HG02571 (cell line): Measurements from ENCODE around the gene RTN4R.
"Not testable (repeated sequence)": the region's sequence is repeated elsewhere in the genome, so short reads cannot be mapped to it uniquely, and the experiment has no call there.

ENCODE experiments used
- ATAC-seq: cut with Tn5 transposase; IDR thresholded peaks from one replicate; pipeline ENCODE4 v1.9.1; 2021; ENCODE audit warnings: mild to moderate bottlenecking, moderate library complexity; ENCODE audit not compliant: unreplicated experiment

The RTN4R gene

DNA sequence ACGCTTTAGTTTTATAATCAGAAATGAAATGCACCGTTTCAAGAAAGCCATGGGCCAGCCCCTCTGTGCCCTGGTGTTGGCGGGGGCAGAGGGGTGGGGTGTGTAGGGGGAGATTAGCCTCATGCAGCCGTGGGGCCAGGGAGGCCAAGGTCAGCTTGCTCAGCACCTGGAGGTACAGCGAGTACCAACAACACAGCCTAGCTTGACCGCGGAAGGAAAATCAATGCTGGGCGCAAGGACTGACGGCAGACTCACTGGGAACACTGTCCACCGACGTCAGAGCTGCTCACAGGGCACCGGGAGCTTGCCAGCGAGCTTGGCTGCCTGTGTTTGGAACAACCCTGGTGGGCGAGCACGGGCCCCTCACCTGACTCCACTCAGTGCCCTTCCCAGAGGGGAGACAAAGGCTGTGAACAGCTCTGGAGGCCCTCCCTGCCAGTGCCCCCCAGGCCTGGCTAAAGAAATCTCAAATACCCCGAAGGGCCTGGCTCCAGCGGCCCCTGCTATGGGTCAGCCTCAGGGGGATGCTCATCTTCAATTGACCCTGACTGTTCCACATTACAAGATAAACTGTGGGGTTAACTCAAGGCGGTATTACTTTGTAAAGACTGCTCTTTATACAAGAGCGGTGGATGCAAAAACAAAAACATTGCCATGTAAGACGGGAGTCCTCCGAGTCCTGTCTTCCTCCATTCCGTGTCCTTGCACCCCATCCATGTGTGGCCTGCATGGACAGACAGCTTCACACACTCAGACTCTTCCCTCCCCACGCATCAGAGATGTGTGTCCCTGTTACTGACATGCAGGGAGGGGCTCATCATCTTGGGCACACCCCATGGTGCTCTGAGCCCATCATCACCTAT lies 21.3 kb upstream of the RTN4R start:
- ATAC-seq = not testable (repeated sequence)

DNA sequence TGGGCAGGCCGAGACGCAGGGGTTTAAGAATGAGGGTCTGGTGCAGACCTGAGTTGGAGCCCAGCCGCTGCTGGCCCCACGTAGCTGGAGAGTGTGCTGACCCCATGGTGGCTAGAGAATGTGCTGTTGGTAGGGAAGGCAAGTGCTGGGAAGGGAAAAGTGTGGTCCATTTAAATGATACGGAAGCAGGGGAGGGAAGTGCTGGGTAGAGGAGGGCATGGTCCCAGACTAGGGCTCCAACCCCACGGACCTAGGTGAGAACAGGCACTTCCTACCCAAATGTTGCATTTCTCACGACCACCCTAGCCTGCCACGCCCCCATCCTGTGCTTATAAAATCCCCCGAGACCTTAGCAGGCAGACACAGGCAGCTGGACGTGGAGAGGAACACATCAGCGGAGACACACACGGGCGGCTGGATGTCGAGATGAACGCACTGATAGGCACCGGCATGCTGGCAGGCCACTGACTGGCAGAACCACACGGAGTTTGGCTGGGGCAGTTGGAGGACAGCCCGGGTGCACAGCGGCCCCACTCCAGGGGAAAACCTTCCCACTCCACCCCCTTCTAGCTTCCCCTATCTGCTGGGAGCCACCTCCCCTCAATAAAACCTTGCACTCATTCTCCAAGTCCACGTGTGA lies 18.8 kb upstream of the RTN4R start:
- ATAC-seq = not testable (repeated sequence)

GRCh38 chr22:20286312-20286660 lies 18.2 kb upstream of the RTN4R start:
- not testable (repeated sequence) for ATAC-seq

- ATAC-seq = not testable (repeated sequence)
Measured at GRCh38 chr22:20285473-20286311, 17.6 kb upstream of the RTN4R start.

DNA sequence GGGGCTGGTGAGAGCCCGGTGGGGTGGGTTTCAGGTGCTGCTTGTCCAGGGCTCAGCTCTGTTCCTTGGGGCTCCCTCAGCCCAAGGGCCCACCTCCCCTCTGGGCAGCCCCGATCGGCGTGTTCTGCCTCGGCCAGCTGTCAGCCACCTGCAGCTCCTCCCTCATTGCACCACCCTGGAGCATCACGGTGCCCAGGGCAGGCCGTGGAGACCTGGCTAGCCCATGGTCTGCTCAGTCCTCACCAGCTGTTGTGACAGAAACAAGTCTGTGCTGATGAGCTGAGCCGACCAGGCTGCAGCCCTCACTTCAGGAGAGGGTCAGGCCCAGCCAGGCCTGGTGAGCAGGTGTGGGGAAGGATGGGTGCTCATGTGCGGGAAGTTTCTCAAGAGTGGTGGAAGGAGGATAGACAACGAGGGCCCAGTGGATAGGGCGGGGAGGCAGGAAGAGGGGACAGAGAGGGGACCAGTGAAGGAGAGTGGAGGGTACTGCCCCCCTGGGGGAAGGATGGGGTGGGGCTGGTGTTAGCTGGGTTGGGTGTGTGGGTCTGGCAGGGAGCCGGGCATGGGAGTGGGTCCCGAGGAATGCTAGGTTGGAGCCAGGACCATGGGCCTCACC lies 16.5 kb upstream of the RTN4R start:
- ATAC-seq = no peak

- no peak for ATAC-seq
Measured at GRCh38 chr22:20283674-20284066, 15.6 kb upstream of the RTN4R start.

DNA sequence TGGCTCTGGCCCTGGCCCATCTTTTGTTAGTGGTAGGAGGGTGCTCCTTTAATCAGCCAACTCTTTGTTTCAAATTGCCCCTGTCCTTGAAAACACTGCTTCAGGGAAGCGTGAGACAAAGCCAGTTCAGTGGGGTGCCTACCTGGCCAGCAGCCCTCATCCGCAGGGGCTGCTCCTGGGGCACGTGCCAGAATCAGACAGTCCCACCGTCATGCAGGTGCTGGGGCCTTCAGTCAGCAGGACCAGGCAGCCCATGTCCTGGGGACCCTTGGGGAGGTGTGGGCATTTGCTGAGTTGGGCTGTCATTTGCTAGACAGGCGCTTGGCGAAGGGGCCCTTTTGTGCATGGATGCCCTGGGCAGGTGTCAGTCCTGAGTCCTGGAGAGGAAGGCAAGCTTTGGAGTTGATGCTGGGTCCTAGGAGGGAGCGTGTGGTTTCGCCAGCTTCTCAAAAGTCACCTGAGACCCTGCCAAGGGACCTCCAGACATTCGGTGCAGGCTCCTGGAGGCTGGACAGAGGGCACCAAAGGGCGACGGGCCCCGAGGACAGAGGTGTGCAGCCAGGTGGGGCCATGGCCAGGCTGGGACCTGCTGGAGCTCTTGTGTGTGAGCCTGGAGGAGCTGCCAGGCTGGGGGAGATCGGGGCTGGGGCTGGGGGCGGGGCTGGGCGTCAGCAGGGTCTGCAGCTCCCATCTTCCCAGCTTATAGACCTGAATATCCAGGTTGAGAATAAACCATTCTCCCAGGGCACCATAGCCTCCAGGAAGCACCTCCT lies 15.0 kb upstream of the RTN4R start:
- ATAC-seq = no peak

GRCh38 chr22:20281891-20282290 lies 13.8 kb upstream of the RTN4R start:
- no peak for ATAC-seq

- not testable (repeated sequence) for ATAC-seq
Measured at GRCh38 chr22:20281473-20281872, 13.4 kb upstream of the RTN4R start.

DNA sequence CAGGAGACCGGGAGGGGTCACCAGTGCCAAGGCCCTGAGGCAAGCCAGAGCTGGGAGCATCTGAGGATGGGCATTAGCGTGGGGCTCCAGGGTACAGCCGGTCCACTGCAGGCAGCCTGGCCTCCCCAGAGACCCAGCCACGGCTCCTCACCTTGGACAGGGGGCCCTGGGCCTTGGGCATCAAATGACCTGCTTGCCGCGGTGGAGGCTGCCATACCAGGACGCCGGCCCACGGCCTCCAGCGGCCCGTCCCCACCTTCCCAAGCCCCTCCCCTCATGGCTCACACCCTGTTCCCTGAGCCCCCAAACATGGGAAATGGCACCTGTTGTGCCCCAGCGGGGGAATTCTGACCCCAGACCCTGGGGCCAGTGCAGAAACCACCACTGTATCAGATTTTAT lies 12.7 kb upstream of the RTN4R start:
- ATAC-seq = no peak

DNA sequence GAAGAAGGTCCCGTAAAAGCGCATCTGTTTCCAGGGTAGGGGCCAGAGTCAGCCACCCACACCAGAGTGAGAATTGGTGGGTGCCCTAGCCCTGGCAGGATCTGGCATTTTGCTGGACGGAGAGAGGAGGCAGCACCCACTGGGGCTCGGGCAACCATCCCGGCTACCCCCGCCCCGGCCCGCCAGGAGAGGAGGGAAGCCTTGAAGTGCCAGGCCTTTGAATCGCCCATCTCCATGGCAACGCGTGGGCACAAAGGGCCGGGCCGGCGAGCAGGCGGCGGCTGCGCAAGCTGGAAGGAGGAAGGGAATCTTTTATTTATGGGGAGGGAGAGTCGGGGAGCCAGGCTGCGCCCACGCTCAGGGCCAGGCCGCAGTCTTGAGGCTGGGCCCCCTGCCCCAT lies 12.0 kb upstream of the RTN4R start:
- ATAC-seq = not testable (repeated sequence)

DNA sequence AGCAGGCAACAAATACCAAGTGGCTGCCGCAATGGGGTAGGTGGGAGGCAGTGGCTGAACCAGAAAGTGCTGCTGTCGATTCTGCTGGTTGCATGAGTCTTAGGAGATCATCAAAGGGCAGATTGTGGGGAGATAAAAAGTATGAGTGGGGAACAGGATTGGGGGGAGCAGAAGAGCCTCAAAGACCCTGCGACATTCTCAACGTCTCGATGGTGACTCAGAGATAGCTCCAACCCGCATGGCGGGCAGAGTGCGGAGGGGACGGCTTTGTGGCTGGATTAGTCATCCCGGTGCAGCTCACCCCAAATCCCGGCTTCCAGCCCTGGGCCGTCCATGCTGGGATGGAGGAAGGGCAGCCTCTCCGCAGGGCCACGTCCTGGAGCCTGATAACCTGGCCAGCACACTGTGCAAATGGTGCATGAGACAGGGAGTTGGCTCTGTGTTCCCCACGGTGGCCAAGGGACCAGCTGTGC lies 11.6 kb upstream of the RTN4R start:
- ATAC-seq = no peak

DNA sequence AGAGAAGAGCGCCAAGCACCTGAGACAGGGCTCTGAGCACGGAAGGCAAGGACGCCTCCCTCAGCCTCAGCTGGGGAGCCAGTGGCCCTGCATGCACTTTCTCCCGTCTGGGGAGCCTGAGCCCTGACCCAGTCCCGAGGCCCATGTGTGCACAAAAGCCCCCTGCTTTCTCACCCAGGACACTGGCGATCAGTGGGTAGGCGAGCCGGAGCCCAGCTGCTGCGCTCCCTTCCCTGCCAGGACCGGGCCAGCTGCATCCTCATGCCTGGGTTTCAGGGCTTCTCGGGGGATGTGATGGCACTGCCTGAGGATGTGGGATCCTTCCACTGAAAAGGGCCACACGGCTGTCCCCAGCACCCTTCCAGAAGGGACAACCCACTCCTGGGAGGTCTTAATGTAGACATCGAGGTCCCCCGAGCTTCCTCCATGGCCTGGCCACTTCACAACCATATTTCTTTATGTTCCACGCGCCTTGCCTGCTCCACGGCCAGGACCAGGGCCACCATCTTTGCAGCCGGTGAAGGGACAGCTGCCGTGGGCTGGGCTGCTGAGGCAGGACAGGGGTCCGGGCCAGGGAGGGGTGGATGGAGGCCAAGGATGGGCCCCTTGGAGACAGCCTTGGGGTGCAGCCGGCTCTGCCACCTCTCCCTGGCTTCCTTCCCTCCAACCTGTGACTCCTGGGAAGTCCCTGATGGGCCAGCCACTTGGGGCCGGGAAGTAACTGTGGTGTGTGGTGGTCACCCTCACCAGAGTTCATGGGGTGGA lies 10.8 kb upstream of the RTN4R start:
- ATAC-seq = not testable (repeated sequence)

- ATAC-seq = not testable (repeated sequence)
Measured at GRCh38 chr22:20277936-20278635, 10.0 kb upstream of the RTN4R start.

DNA sequence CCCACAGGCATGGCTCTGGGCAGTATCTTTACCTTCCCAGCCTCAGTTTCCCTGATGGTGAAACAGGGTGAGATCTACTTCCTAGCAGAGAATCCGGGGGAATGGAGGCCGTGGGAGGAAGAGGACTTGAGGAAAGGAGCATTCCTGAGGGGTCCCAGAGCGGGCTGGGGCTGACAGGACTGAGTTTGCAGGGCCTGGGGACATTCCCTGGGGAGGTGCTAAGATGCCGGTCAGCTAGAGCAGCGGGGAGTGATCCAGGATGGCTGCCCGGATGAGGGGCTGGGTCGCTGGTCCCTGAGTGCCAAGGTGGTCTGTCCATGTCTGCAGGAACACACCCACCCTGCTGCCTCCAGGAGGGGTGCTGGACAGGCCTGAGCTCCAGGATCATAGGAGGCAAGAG lies 8.3 kb upstream of the RTN4R start:
- no peak for ATAC-seq

- ATAC-seq = no peak
Measured at GRCh38 chr22:20275836-20276235, 7.7 kb upstream of the RTN4R start.

DNA sequence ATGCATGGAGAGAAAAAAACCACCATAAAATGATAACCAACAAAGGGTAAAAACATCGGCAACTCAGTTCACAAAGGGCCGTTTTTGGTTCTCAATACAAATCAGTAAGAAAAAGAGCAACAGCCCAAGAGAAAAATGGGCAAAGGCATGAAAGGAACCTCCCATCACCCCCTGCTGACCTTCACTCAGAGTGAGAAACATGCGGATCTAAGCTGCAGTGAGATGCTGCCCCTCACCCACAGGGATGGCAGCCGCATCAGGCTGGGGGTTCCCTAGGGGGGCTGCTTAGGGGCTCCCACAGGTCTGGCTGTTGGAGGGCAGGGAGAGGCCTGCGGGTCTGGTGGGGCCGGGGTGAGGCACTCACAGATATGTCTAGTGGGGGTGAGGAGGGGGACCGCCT lies 7.2 kb upstream of the RTN4R start:
- ATAC-seq = not testable (repeated sequence)

- ATAC-seq = not testable (repeated sequence)
Measured at GRCh38 chr22:20274374-20274773, 6.3 kb upstream of the RTN4R start.

GRCh38 chr22:20273758-20274181 lies 5.7 kb upstream of the RTN4R start:
- ATAC-seq = no peak
